Ascending aorta (tissue), 2 donors: Measurements from ENCODE around the gene ALAD. TPM values are rescaled to one million over a fixed set of nuclear protein-coding genes. Genes with fewer than 3 reads are reported as not detected.

Experiments used
- DNase-seq, 2 donors: peaks; one replicate each; pipeline ENCODE4 v3.0.0-alpha.2; 2019; ENCODE audit warnings: low spot score in 2 of 2
- H3K27ac ChIP-seq, 2 donors: fragments of 200-600 bp; sonication (generic); one replicate each; pipeline ENCODE4 v1.5.1; 2016 to 2017; ENCODE audit warnings: mild to moderate bottlenecking in 1 of 2
- H3K27me3 ChIP-seq: fragments of 200-600 bp; sonication (generic); one replicate; pipeline ENCODE4 v1.5.1; 2017
- H3K36me3 ChIP-seq, 2 donors: fragments of 200-600 bp; sonication (generic); one replicate each; pipeline ENCODE4 v1.5.1; 2016
- H3K4me1 ChIP-seq, 2 donors: fragments of 200-600 bp; sonication (generic); one replicate each; pipeline ENCODE4 v1.5.1; 2016 to 2017; ENCODE audit warnings: mild to moderate bottlenecking in 1 of 2
- H3K4me3 ChIP-seq, 2 donors: fragments of 200-600 bp; sonication (generic); one replicate each; pipeline ENCODE4 v1.5.1; 2016 to 2017; ENCODE audit warnings: mild to moderate bottlenecking in 1 of 2
- H3K9me3 ChIP-seq, 2 donors: fragments of 200-600 bp; sonication (generic); one replicate each; pipeline ENCODE4 v1.5.1; 2016
- intact Hi-C: fragments of 100-400 bp; cut with DNase I; formaldehyde crosslinking; loops from one replicate; pipeline ENCODE4 v1.15.1; 2023
- total RNA-seq: library from RNA; depleted of rRNA; stranded (reverse); fragments of >200 nt; gene quantifications from one replicate; pipeline ENCODE4 v1.1.0, GENCODE V29; 2016
- TF ChIP-seq, protein P1 (sequence below), 3 experiments: fragments of 200-600 bp in 2 of 3; fragments of 450-650 bp in 1 of 3; sonication (generic) in 2 of 3; IDR thresholded peaks; one replicate each; pipeline ENCODE4 v1.5.1; 2016 to 2019; ENCODE audit warnings: antibody characterized with exemption in 3 of 3, mild to moderate bottlenecking in 1 of 3, moderate library complexity in 1 of 3

ALAD gene
- total RNA-seq, 1 donor from 2014 or later: 71.4 TPM

DNA sequence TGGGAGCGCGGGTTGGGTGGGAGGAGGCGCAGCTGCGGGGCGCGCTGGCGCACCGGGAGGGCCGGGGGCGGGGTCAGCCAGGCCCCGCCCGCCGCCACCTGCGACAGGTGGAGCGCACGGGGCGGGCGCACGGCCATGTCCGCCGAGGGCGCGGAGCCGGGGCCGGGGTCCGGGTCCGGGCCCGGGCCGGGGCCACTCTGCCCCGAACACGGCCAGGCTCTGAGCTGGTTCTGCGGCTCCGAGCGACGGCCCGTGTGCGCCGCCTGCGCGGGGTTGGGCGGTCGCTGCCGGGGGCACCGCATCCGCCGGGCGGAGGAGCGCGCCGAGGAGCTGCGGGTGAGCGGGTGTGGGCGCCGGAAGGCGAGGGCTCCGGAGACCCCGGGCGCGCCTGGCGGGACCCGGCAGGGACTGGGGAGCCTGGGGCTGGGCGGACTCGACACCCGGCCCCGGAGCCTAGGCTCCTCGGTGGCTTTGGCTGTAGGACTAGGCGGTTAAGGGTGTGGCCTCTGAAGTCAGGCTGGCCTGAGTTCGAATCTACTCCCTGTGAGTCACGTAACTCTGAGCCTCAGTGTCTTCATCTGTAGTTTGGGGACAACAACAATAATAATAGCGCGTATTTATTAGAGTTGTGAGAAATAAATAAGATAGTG lies 51.5 kb downstream of the ALAD start, which contains the start of gene BSPRY:
TSS of gene BSPRY (plus strand) at position 97 of the 650 bp plus-strand sequence. CDS start at position 136, 39 bp downstream.
- H3K27ac ChIP-seq: no peak within 1 kb of the TSS
- TF ChIP-seq, protein P1, sequence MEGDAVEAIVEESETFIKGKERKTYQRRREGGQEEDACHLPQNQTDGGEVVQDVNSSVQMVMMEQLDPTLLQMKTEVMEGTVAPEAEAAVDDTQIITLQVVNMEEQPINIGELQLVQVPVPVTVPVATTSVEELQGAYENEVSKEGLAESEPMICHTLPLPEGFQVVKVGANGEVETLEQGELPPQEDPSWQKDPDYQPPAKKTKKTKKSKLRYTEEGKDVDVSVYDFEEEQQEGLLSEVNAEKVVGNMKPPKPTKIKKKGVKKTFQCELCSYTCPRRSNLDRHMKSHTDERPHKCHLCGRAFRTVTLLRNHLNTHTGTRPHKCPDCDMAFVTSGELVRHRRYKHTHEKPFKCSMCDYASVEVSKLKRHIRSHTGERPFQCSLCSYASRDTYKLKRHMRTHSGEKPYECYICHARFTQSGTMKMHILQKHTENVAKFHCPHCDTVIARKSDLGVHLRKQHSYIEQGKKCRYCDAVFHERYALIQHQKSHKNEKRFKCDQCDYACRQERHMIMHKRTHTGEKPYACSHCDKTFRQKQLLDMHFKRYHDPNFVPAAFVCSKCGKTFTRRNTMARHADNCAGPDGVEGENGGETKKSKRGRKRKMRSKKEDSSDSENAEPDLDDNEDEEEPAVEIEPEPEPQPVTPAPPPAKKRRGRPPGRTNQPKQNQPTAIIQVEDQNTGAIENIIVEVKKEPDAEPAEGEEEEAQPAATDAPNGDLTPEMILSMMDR (IDR thresholded peaks at IDR 0.05): no peak
- DNase-seq: no peak
- no peaks in the 10 kb centered on the region for H3K36me3 ChIP-seq
- H3K4me1 ChIP-seq: peaks cover 0 to 5% of the 10 kb centered on the region in 2 donors
- intact Hi-C loops: no loop called here
- H3K9me3 ChIP-seq: no peaks in the 10 kb centered on the region
- peaks cover 5% of the 10 kb centered on the region for H3K27me3 ChIP-seq
- peak within 1 kb of the TSS; percentile 46 to 63 for H3K4me3 ChIP-seq

DNA sequence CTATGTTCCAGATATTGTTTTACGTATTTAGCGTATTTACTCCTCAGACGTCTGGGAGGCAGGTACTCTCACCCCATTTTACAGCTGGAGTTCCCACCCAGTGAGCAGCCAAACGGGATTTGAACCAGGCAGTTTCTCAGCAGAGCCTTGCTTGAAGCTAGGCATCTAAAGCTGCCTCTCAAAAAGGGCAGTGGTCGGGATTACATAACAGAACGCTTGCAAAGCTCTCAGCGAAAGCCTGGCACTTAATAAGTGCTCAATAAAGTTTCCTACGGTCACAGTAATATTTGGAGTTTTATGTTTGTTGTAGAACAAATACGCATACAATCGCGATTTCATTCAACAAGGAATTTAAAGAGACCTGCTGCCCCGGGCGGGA lies 52.0 kb downstream of the ALAD start:
- intact Hi-C loops: no loop called here
- H3K4me3 ChIP-seq: peak overlapping the region; percentile 46 to 63

DNA sequence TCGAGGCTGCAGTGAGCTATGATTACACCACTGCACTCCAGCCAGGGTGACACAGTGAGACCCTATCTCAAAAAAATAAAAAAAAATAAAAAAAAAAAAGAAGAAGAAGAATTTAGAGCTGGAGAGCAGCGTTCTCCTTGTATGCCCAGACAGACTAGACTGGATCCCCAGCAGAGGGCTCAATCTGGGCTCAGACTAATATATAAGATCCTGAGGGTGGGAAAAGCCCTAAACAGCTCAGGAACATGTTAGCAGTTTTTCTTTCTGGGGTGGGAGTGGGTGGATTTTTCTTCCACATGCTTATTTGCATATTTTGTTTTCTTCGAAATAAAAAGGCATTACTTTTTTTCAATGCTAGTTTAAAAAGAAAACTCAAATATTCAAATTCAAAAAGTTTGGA lies 52.6 kb downstream of the ALAD start:
- no peak for DNase-seq
- intact Hi-C loops: no loop called here
- Histone ChIP-seq H3K4me1 (peaks cover 0 to 5% of the 10 kb centered on the region in 2 donors), H3K27ac (no peak overlapping the region), H3K4me3 (no peak overlapping the region), H3K36me3 (no peaks in the 10 kb centered on the region), H3K27me3 (peaks cover 5% of the 10 kb centered on the region), H3K9me3 (no peaks in the 10 kb centered on the region)
- TF ChIP-seq, protein P1 (IDR thresholded peaks at IDR 0.05): no peak

More for the DNA sequence above, 52.0 kb downstream of the ALAD start:
- Histone ChIP-seq H3K36me3 (no peaks in the 10 kb centered on the region), H3K27me3 (peaks cover 5% of the 10 kb centered on the region), H3K4me1 (peaks cover 0 to 5% of the 10 kb centered on the region in 2 donors), H3K9me3 (no peaks in the 10 kb centered on the region), H3K27ac (no peak overlapping the region)
- no peak for DNase-seq
- TF ChIP-seq, protein P1 (IDR thresholded peaks at IDR 0.05): no peak

DNA sequence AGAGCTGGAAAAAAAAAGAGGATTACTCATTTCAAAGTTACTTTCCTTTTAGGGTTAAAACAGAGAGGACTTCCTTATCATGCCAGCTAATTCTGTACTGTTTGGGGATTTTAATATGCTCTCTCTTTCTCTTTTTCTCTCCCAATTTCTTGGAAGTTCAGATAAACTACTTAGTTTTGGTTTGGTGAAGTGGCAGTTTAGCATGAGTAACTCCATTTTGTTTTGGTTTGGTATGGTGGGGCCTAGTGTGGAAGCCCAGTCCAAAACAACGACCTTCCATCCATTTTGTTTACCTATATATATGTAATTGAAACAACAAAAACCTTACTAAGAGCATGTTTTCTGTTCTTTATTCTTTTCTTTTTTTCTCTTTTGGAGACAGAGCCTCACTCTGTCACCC lies 55.4 kb downstream of the ALAD start:
- DNase-seq: no peak
- Histone ChIP-seq H3K27me3 (peaks cover 5% of the 10 kb centered on the region), H3K36me3 (no peaks in the 10 kb centered on the region), H3K4me1 (peaks cover 0 to 8% of the 10 kb centered on the region in 2 donors), H3K27ac (no peak overlapping the region), H3K9me3 (no peaks in the 10 kb centered on the region), H3K4me3 (no peak overlapping the region)
- intact Hi-C loops: no loop called here
- TF ChIP-seq, protein P1 (IDR thresholded peaks at IDR 0.05): no peak

DNA sequence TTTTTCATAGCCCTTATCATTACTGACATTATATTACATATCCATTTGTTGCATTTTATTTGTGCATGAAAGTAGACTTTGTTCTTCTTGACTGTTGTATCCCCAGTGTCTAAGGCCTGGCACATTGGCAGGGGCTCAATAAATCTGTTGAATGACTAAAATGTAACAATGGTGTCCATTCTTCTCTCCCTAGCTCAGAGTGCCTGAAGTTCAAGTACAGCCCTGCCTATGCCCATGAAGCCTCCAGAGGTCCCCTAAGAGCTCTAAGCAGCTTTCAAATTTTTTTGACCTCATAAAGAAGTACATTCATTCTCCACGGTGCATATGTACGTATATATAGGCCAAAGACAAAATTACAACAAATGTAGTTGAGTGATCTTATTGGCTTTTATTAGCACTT lies 55.9 kb downstream of the ALAD start:
- DNase-seq: no peak
- peaks cover 0 to 9% of the 10 kb centered on the region in 2 donors for H3K4me1 ChIP-seq
- peaks cover 5% of the 10 kb centered on the region for H3K27me3 ChIP-seq
- H3K4me3 ChIP-seq: no peak overlapping the region
- H3K9me3 ChIP-seq: no peaks in the 10 kb centered on the region
- H3K27ac ChIP-seq: no peak overlapping the region
- intact Hi-C loops: no loop called here
- TF ChIP-seq, protein P1 (IDR thresholded peaks at IDR 0.05): no peak
- H3K36me3 ChIP-seq: no peaks in the 10 kb centered on the region
